ENCODE results near the gene DSTYK. TPM values are rescaled to one million over a fixed set of nuclear protein-coding genes. Genes with fewer than 3 reads are reported as not detected.

The DSTYK gene
- total RNA-seq, 4 donors from 2014 or later: 12.9 to 21.1 (median 17.5) TPM

- no peaks in the 10 kb centered on the region for H3K36me3 ChIP-seq
- no peak overlapping the region for H3K4me3 ChIP-seq (replicated peaks in 1 of 3)
- H3K9me3 ChIP-seq: no peaks in the 10 kb centered on the region
- H3K27ac ChIP-seq: no peak overlapping the region
- DNase-seq: no peak
- TF ChIP-seq CTCF (IDR thresholded peaks at IDR 0.05) (no peak), POLR2A (IDR thresholded peaks at IDR 0.05) (no peak)
- H3K4me1 ChIP-seq: peaks cover 4 to 8% of the 10 kb centered on the region in 2 donors
- no peaks in the 10 kb centered on the region for H3K27me3 ChIP-seq
- intact Hi-C loops (cut with DNase I): no loop called here
- 92% methylated on average over 18 to 28 of the region's 36 CpGs for WGBS, 2 donors
Measured at GRCh38 chr1:205241366-205242030, 30.0 kb upstream of the DSTYK start.

- Histone ChIP-seq H3K27me3 (no peaks in the 10 kb centered on the region), H3K9me3 (no peaks in the 10 kb centered on the region), H3K4me1 (peaks cover under 1 to 6% of the 10 kb centered on the region in 2 donors), H3K4me3 (replicated peaks in 1 of 3) (no peak overlapping the region), H3K36me3 (no peaks in the 10 kb centered on the region), H3K27ac (no peak overlapping the region)
- intact Hi-C loops (cut with DNase I): no loop called here
- WGBS, 2 donors: 91 to 100% methylated on average over 3 of the region's 3 CpGs
- no peak for DNase-seq
- TF ChIP-seq POLR2A (IDR thresholded peaks at IDR 0.05) (no peak), CTCF (IDR thresholded peaks at IDR 0.05) (no peak)
Measured at GRCh38 chr1:205240569-205240968, 29.1 kb upstream of the DSTYK start.

GRCh38 chr1:205240118-205240517, 28.6 kb upstream of the DSTYK start:
- WGBS, 2 donors: 78 to 79% methylated on average over 4 to 6 of the region's 6 CpGs
- peaks cover 3 to 11% of the 10 kb centered on the region in 2 donors for H3K4me1 ChIP-seq
- H3K27me3 ChIP-seq: no peaks in the 10 kb centered on the region
- no peaks in the 10 kb centered on the region for H3K9me3 ChIP-seq
- no peak overlapping the region for H3K27ac ChIP-seq
- no peak overlapping the region for H3K4me3 ChIP-seq (replicated peaks in 1 of 3)
- intact Hi-C loops (cut with DNase I): no loop called here
- TF ChIP-seq POLR2A (IDR thresholded peaks at IDR 0.05) (no peak), CTCF (IDR thresholded peaks at IDR 0.05) (no peak)
- no peaks in the 10 kb centered on the region for H3K36me3 ChIP-seq
- DNase-seq: no peak

- Histone ChIP-seq H3K9me3 (no peaks in the 10 kb centered on the region), H3K4me3 (replicated peaks in 1 of 3) (no peak overlapping the region), H3K36me3 (no peaks in the 10 kb centered on the region), H3K4me1 (peaks cover 3 to 12% of the 10 kb centered on the region in 2 donors), H3K27me3 (no peaks in the 10 kb centered on the region), H3K27ac (no peak overlapping the region)
- no peak for TF ChIP-seq POLR2A (IDR thresholded peaks at IDR 0.05)
- TF ChIP-seq CTCF (IDR thresholded peaks at IDR 0.05): no peak
- 75 to 78% methylated on average over 3 of the region's 3 CpGs for WGBS, 2 donors
- DNase-seq: no peak
- intact Hi-C loops (cut with DNase I): no loop called here
Measured at GRCh38 chr1:205239078-205239477, 27.6 kb upstream of the DSTYK start.

- Histone ChIP-seq H3K4me1 (peaks cover 3 to 12% of the 10 kb centered on the region in 2 donors), H3K27ac (no peak overlapping the region), H3K9me3 (no peaks in the 10 kb centered on the region), H3K36me3 (no peaks in the 10 kb centered on the region), H3K4me3 (replicated peaks in 1 of 3) (no peak overlapping the region), H3K27me3 (no peaks in the 10 kb centered on the region)
- DNase-seq: no peak
- intact Hi-C loops (cut with DNase I): no loop called here
- WGBS, 2 donors: 81 to 87% methylated on average over 12 of the region's 12 CpGs
- TF ChIP-seq CTCF (IDR thresholded peaks at IDR 0.05) (no peak), POLR2A (IDR thresholded peaks at IDR 0.05) (no peak)
Measured at GRCh38 chr1:205237526-205238484, 26.3 kb upstream of the DSTYK start.

Data from thyroid gland (tissue), 4 donors.